PC-3 (cell line): ENCODE results near the gene CRNKL1.
A peak's percentile ranks its signal among the peaks of the same experiment; 100 is the strongest.

Experiments used
- CTCF ChIP-seq: fragments of 300-600 bp; sonication (generic); conservative IDR thresholded peaks from 2 replicates; pipeline ENCODE4 v1.5.1; 2017; ENCODE audit warnings: antibody characterized with exemption, low read depth, mild to moderate bottlenecking, low read length
- EZH2 ChIP-seq: fragments of 300-600 bp; sonication (generic); IDR thresholded peaks from one replicate; pipeline ENCODE4 v1.6.1; 2017; ENCODE audit warnings: antibody characterized with exemption, mild to moderate bottlenecking, low read length; ENCODE audit not compliant: unreplicated experiment
- EZH2phosphoT487 ChIP-seq: fragments of 300-600 bp; sonication (generic); IDR thresholded peaks from 2 replicates; pipeline ENCODE4 v1.6.1; 2018; ENCODE audit warnings: mild to moderate bottlenecking, antibody characterized with exemption, low read length, borderline replicate concordance

- TF ChIP-seq CTCF (0 out of 2 replicates have a peak, but pooled peaks have one; percentile 12), EZH2 (no peak), EZH2phosphoT487 (no peak)
These were observed 34.5 kb downstream of the CRNKL1 start for GRCh38 chr20:20017844-20018185.
